IPS-11a (cell line): Measurements from ENCODE around the gene ME1.
"Not testable (repeated sequence)": the region's sequence is repeated elsewhere in the genome, so short reads cannot be mapped to it uniquely, and the experiment has no call there.

Experiments used
- H3K4me3 ChIP-seq: one replicate; pipeline ENCODE4 v1.5.1; 2013; ENCODE audit warnings: low read depth, low read length, control low read depth

ME1 gene

GRCh38 chr6:83359638-83360037, 71.2 kb downstream of the ME1 start:
- H3K4me3 ChIP-seq, result no peak overlapping the region

GRCh38 chr6:83354747-83355146, 76.1 kb downstream of the ME1 start:
- H3K4me3 ChIP-seq, result no peak overlapping the region

GRCh38 chr6:83352424-83353061, 78.3 kb downstream of the ME1 start:
- H3K4me3 ChIP-seq, result no peak overlapping the region

- no peak overlapping the region for H3K4me3 ChIP-seq
These were observed 87.7 kb downstream of the ME1 start for GRCh38 chr6:83343121-83343520.

- no peak overlapping the region for H3K4me3 ChIP-seq
These were observed 89.1 kb downstream of the ME1 start for GRCh38 chr6:83341765-83342164.

- H3K4me3 ChIP-seq, result not testable (repeated sequence)
These were observed 96.9 kb downstream of the ME1 start for GRCh38 chr6:83333916-83334315.

- no peak overlapping the region for H3K4me3 ChIP-seq
These were observed 97.4 kb downstream of the ME1 start for GRCh38 chr6:83333500-83333899.

GRCh38 chr6:83314693-83315092, 116.2 kb downstream of the ME1 start:
- no peak overlapping the region for H3K4me3 ChIP-seq

GRCh38 chr6:83313882-83314281, 117.0 kb downstream of the ME1 start:
- no peak overlapping the region for H3K4me3 ChIP-seq

- H3K4me3 ChIP-seq, result no peak overlapping the region
These were observed 119.6 kb downstream of the ME1 start for GRCh38 chr6:83311231-83311630.

- no peak overlapping the region for H3K4me3 ChIP-seq
These were observed 120.8 kb downstream of the ME1 start for GRCh38 chr6:83310046-83310445.

- no peak overlapping the region for H3K4me3 ChIP-seq
These were observed 121.5 kb downstream of the ME1 start for GRCh38 chr6:83309344-83309743.

GRCh38 chr6:83308833-83309232, 122.0 kb downstream of the ME1 start:
- H3K4me3 ChIP-seq, result no peak overlapping the region

- no peak overlapping the region for H3K4me3 ChIP-seq
These were observed 123.0 kb downstream of the ME1 start for GRCh38 chr6:83307849-83308248.

- no peak overlapping the region for H3K4me3 ChIP-seq
These were observed 127.4 kb downstream of the ME1 start for GRCh38 chr6:83303426-83303825.

- H3K4me3 ChIP-seq, result no peak overlapping the region
These were observed 136.2 kb downstream of the ME1 start for GRCh38 chr6:83294676-83295075.

GRCh38 chr6:83292900-83293843, 137.7 kb downstream of the ME1 start:
- H3K4me3 ChIP-seq, result no peak overlapping the region

GRCh38 chr6:83287298-83287697, 143.6 kb downstream of the ME1 start:
- not testable (repeated sequence) for H3K4me3 ChIP-seq

- H3K4me3 ChIP-seq, result no peak overlapping the region
These were observed 144.9 kb downstream of the ME1 start for GRCh38 chr6:83285917-83286316.

- no peak overlapping the region for H3K4me3 ChIP-seq
These were observed 157.3 kb downstream of the ME1 start for GRCh38 chr6:83273596-83273995.

GRCh38 chr6:83270971-83271719, 159.7 kb downstream of the ME1 start:
- no peak overlapping the region for H3K4me3 ChIP-seq

GRCh38 chr6:83265384-83265783, 165.5 kb downstream of the ME1 start:
- no peak overlapping the region for H3K4me3 ChIP-seq
